GM19372 (cell line): ENCODE measurements around the gene CACNA1E.

Experiments used
- ATAC-seq: cut with Tn5 transposase; IDR thresholded peaks from one replicate; pipeline ENCODE4 v1.9.1; 2021; ENCODE audit warnings: mild to moderate bottlenecking, low read depth, moderate library complexity; ENCODE audit not compliant: unreplicated experiment

CACNA1E gene

DNA sequence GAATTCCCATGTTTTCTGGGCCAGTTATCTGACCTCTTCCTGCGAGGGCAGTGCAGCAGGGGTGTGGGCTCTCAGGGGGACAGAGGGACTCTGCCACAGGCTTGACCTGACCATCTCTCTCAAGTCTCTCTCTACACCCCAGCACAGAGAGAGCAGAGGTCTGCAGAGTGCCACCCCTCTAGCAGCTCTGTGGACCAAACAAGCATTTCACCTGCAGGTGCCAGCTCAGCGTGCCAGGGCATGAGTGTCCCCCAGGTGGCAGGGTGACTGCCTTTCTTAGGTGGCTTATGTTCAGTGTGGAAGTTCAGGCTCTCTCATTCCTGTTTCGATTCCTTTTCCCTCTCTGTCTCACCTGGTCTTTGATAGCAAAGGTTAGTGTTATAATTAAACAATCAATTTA lies 191.3 kb downstream of the CACNA1E start:
- ATAC-seq, result no peak

- ATAC-seq, result no peak
Measured at GRCh38 chr1:181675091-181675917, 192.0 kb downstream of the CACNA1E start.

GRCh38 chr1:181675918-181676190 lies 192.5 kb downstream of the CACNA1E start:
- no peak for ATAC-seq

- ATAC-seq, result no peak
Measured at GRCh38 chr1:181676269-181676668, 193.0 kb downstream of the CACNA1E start.

DNA sequence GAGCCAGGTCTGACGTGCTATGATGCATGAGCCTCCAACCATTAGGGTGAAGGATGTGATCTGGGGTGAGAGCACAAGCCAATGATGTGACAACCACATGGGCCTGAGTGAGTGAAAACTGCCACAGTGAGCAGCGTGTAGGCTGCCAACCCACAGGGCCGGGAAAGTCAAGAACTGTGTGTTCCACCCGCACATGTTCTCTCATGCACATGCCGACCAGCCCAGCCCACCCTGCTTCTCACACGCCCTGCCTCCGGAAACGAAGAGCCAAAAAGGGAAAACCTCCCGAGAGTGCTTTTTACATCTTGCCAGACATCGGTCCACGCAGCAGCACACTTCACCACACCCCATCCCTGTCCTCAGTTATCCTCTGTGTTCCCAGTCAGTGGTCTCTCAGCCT lies 197.0 kb downstream of the CACNA1E start:
- no peak for ATAC-seq

DNA sequence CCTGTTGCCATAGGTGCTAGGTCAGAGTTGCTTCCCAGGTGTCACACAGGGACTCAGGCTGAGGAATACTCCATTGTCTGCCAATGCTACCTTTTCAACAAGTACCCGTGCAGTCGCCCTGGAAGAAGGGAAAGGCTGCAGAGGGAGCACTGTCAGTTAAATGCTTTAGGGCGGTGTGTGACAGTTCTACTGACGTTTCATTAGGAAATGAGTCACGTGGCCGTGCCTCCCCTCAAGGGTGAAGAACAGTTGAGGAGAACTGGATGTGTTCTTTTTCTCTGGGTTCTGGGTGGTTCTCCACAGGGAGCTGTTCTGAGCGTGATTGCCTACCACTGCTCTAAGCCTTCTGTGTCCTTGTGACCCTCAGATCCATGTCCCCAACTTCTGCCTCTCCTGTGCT lies 197.6 kb downstream of the CACNA1E start:
- no peak for ATAC-seq

GRCh38 chr1:181685211-181685610 lies 201.9 kb downstream of the CACNA1E start:
- ATAC-seq, result no peak

- ATAC-seq, result no peak
Measured at GRCh38 chr1:181701891-181702290, 218.6 kb downstream of the CACNA1E start.

DNA sequence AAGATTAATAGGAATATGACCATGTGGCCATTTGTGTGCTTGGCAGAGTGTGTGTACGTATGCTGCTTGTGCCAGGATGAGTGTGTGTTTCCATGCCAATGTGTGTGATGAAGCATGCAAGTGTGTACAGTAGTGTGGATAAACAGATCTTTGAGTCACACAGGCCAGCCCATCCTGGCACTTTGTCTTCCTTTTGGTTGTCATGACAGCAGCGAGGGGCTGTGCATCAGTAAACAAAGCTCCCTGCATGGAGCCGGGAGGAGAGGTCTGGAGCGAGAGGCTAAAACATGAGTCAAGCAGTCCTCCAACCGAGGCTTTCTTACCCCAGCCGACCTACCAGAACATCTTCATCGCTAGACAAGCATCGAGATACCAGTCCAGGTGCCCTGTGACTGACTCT lies 221.2 kb downstream of the CACNA1E start:
- ATAC-seq, result no peak

DNA sequence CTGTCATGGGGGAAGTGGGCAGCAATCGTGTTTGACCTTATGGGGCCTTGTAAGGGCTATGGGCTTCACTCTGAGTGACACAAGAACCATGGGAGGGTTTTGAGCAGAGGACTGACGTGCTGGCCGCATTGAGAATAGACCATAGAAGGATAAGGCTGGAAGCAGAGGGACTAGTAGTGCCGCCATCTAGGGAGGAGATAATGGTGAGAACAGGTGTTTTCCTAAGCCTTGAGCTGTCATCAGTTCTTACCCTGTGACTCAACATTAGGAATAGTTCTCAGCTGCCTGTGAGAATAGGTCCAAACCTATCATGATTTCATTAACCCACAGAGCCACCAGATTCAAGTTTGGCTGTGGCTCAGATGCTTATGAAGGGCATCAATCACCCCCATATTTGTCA lies 228.5 kb downstream of the CACNA1E start:
- ATAC-seq, result no peak

GRCh38 chr1:181712711-181713110 lies 229.4 kb downstream of the CACNA1E start:
- no peak for ATAC-seq

GRCh38 chr1:181714428-181714827 lies 231.1 kb downstream of the CACNA1E start:
- ATAC-seq, result no peak

DNA sequence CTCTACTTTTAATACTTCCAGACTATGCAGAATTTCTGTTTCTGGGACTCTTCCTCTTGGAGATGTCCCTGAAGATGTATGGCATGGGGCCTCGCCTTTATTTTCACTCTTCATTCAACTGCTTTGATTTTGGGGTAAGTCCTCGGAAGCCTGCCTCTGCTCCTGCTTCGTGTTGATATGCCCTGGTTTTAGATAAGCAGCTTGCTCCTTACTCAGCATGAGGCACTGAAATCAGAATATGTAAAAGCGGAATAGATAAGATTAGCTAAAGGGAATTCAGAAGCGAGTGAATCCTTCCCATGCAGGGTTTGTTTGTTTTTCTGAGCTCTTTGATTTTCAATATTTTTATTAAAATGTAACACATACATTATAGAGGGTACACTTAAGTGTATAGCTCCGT lies 234.7 kb downstream of the CACNA1E start:
- ATAC-seq, result no peak

- ATAC-seq, result no peak
Measured at GRCh38 chr1:181726320-181727012, 243.1 kb downstream of the CACNA1E start.

DNA sequence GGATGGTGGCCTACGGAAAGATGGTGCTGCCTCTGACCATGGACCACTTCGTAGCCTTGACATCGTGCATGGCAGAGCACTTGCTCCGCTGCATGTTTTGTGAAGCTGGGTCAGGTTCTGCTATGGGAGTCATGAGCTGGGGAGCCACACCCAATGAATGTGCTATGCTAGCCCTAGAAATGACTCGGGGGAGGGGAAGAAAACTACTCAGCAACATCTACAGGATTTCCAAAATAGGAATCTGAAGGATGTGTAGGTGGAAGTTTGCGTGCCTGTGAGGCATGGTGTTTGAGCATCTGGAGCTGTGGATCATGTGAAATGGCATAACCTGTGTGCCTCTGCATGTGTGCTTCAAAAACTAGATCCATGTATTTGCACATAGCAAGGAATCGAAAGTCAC lies 247.3 kb downstream of the CACNA1E start:
- no peak for ATAC-seq

DNA sequence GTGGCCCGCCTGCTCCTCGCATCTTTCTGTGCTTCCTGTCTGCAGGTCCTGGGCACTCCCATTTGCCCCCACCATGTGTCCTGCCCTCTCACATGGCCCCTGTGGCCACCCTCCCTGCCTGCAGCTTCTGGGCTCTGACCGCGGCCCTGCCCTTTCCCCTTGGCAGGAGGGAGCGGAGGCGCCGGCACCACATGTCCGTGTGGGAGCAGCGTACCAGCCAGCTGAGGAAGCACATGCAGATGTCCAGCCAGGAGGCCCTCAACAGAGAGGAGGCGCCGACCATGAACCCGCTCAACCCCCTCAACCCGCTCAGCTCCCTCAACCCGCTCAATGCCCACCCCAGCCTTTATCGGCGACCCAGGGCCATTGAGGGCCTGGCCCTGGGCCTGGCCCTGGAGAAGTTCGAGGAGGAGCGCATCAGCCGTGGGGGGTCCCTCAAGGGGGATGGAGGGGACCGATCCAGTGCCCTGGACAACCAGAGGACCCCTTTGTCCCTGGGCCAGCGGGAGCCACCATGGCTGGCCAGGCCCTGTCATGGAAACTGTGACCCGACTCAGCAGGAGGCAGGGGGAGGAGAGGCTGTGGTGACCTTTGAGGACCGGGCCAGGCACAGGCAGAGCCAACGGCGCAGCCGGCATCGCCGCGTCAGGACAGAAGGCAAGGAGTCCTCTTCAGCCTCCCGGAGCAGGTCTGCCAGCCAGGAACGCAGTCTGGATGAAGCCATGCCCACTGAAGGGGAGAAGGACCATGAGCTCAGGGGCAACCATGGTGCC lies 249.1 kb downstream of the CACNA1E start:
- ATAC-seq, result no peak

DNA sequence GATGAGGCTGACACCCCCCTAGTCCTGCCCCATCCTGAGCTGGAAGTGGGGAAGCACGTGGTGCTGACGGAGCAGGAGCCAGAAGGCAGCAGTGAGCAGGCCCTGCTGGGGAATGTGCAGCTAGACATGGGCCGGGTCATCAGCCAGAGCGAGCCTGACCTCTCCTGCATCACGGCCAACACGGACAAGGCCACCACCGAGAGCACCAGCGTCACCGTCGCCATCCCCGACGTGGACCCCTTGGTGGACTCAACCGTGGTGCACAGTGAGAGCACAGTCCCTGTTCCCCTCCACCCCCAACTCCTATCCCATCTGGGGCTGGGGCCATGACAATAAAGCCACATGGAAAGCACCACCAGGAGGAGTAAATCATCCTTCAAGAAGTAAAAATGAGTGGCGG lies 250.2 kb downstream of the CACNA1E start:
- no peak for ATAC-seq

- ATAC-seq, result no peak
Measured at GRCh38 chr1:181737056-181737455, 253.7 kb downstream of the CACNA1E start.

- no peak for ATAC-seq
Measured at GRCh38 chr1:181739214-181739613, 255.9 kb downstream of the CACNA1E start.

GRCh38 chr1:181742426-181742825 lies 259.1 kb downstream of the CACNA1E start:
- no peak for ATAC-seq

GRCh38 chr1:181743878-181744312 lies 260.6 kb downstream of the CACNA1E start:
- no peak for ATAC-seq
